GM12891 (cell line): Measurements from ENCODE around the gene ACTN4.

Experiments used
- DNase-seq: peaks from one replicate; pipeline ENCODE4 v3.0.0; 2011; ENCODE audit warnings: low spot score; ENCODE audit not compliant: insufficient read length
- FAIRE-seq: peaks from 2 replicates; lab custom pipeline; 2011; peaks lifted over from hg19 to GRCh38; lab: Jason Lieb, UNC
- PAX5 ChIP-seq: IDR thresholded peaks from 2 replicates; pipeline ENCODE4 v1.6.1; 2011; ENCODE audit warnings: low read length, moderate library complexity, mild to moderate bottlenecking; ENCODE audit not compliant: insufficient read depth, severe bottlenecking
- POLR2A ChIP-seq: IDR thresholded peaks from 2 replicates; pipeline ENCODE4 v1.6.1; 2011; ENCODE audit warnings: low read depth, low read length, control low read depth
- POLR2AphosphoS5 ChIP-seq: IDR thresholded peaks from 2 replicates; pipeline ENCODE4 v1.6.1; 2011; ENCODE audit warnings: low read depth, low read length, control low read depth
- POU2F2 ChIP-seq: IDR thresholded peaks from 2 replicates; pipeline ENCODE4 v1.6.1; 2011; ENCODE audit warnings: low read depth, mild to moderate bottlenecking, control low read depth, low read length, moderate library complexity
- SPI1 ChIP-seq: IDR thresholded peaks from 2 replicates; pipeline ENCODE4 v1.6.1; 2011; ENCODE audit warnings: low read depth, low read length, control low read depth
- TAF1 ChIP-seq: IDR thresholded peaks from 2 replicates; pipeline ENCODE4 v1.6.1; 2011; ENCODE audit warnings: low read depth, low read length, control low read depth

ACTN4 gene

DNA sequence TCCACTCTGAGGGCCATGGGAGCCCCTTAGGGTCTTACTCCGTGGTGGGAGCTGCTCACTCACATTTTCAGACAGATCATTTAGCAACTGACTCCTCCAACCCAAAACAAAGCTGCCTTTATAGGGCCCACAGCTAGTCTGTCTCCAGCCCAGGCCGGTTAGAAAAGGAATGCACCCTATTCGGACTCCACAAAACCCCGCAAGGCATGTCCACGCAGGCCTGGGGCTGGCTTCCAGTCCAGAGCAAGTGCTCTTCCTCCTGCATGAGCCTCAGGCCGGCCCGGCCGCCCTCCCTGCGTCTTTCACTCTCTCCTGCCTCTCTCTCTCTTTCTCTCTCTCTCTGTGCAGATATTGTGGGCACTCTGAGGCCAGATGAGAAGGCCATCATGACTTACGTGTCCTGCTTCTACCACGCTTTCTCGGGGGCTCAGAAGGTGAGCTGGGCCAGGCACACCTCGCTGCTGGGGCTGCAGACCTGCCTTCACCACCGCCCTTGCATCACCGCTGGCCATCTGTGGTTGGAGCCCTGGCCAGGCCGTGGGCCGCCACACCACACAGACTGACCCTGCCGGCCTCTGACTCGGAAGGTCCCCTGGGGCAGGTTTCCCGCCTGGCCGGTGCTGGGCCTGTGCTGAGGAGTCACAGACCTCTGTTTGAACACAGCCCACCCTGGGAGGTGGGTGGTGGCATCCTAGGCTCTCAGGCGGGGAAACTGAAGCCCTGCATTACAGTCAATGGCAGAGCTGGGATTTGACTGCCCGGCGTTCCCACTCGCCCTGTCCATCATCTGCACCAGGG is 63.7 kb downstream of the ACTN4 start:
- no peak for TF ChIP-seq SPI1
- TF ChIP-seq POLR2A = no peak
- TF ChIP-seq TAF1 = no peak
- TF ChIP-seq POU2F2 = no peak
- no peak for FAIRE-seq
- no peak for DNase-seq

DNA sequence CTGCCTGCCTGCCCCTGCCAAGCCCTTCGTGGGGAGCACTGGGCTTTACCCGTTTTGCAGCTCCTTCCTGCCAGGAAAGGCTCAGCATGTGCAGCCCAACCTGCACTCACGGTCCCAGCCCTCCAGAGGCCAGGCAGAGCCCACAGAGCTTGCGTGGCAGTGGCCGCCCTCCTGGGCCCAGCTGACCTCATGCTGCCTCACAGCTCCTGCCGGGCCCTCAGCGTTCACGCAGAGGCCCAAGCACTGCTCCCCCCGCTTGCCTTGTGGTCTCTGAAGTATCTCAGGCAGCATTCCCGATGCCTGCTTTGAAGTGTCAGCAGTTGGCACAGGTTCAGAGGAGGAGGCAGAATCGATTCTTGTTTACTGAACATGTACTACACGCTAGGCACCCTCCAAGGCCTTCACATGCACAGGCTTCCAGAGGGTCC is 64.3 kb downstream of the ACTN4 start:
- TF ChIP-seq POLR2A (no peak), SPI1 (no peak), POLR2AphosphoS5 (no peak), TAF1 (no peak), PAX5 (no peak)
- no peak for DNase-seq
- no peak for FAIRE-seq

DNA sequence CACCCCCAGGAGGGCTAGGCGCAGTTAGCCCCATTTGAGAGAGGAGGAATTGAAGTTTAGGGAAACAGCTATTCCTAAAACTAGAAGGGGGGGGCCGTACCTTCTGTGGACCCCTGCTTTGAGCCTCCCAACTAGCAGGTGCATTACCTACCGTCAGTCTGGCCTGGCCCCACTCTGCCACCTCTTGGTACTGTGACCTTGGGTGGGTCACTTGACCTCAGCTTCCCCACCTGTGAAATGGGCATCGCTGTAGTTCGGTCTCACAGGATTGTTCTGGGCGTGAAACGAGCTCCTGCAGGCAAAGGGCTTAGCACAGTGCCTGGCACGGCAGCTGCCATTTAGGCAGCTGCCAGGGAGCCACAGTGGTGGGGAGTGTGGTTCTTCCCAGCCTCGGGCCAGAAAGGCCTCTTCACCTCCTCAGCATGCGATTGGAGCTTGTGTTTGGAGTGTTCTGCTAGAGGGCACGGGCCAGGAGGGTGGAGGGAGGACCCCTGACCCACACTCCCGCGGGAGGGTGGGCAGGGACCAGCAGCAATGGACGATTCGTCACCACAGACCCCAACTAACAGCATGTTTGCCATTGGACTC is 64.8 kb downstream of the ACTN4 start:
- TF ChIP-seq TAF1 = no peak
- TF ChIP-seq PAX5 = no peak
- no peak for TF ChIP-seq POU2F2
- no peak for TF ChIP-seq SPI1
- no peak for TF ChIP-seq POLR2AphosphoS5
- no peak for TF ChIP-seq POLR2A
- FAIRE-seq (no peak), DNase-seq (no peak)

DNA sequence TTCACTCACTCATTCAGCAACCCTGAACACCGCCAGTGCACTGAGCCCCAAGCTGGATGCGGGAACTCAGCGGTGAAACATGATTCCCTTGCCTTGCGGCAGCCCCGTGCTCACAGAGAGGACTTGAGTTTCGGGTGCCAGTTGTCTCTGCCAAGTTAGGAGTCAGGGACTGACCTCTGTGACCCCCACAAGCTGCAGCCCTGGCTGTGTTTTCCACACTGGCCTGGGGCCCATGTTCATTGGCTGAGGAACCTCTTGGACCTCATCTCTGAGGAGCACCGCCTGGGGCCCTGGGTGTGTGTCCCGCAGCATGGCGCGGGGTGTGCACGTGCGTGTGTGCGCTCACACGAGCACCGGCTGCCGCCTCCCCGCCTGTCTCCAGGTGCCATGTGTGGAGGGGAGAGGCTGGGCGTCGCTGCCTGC is 65.8 kb downstream of the ACTN4 start:
- DNase-seq (no peak), FAIRE-seq (no peak)
- TF ChIP-seq SPI1 (no peak), PAX5 (no peak), POU2F2 (no peak), POLR2A (no peak), TAF1 (no peak), POLR2AphosphoS5 (no peak)

DNA sequence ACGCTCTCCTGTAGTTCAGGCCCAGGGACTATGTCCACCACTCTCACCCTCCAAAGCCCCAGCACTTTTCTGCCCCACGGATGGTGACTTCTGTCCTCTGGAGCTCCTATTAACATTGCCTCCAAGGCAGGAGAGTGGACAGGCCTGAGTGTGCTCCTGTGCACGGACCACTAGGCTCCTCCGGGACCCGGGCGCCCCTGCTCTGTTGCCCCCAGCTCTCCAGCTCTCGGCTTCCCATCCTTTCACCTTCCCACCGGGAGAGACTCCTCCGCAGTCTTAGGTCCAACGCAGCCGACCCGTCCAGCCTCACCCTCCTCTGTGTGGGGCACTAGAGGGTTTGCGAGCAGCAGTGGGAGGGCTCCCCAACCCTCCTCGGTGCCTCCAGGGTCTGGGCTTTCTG is 66.4 kb downstream of the ACTN4 start:
- FAIRE-seq = no peak
- no peak for DNase-seq
- TF ChIP-seq POLR2A = 0 out of 2 replicates have a peak, but pooled peaks have one; percentile 0
- no peak for TF ChIP-seq TAF1
- no peak for TF ChIP-seq POLR2AphosphoS5
- TF ChIP-seq POU2F2 = no peak

DNA sequence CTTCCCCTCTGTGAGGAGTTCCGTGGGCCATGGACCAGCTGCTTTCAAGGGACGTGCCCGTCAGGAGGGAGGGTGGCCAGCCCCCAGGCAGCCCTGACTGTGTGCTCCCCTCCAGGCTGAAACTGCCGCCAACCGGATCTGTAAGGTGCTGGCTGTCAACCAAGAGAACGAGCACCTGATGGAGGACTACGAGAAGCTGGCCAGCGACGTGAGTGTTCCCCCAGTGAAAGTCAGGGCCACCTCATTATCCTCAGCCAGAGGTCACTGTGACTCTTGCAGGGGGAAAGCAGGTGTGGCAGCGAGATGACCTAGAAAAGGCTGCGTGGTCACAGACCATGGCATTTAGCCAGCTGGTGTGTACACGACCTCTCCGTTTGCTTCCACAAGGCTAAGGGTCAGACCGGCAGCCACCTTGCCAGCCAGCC is 66.9 kb downstream of the ACTN4 start:
- DNase-seq = no peak
- FAIRE-seq = no peak
- TF ChIP-seq PAX5 = no peak
- no peak for TF ChIP-seq TAF1
- TF ChIP-seq SPI1 = no peak
- no peak for TF ChIP-seq POU2F2
- no peak for TF ChIP-seq POLR2AphosphoS5
- TF ChIP-seq POLR2A = no peak

DNA sequence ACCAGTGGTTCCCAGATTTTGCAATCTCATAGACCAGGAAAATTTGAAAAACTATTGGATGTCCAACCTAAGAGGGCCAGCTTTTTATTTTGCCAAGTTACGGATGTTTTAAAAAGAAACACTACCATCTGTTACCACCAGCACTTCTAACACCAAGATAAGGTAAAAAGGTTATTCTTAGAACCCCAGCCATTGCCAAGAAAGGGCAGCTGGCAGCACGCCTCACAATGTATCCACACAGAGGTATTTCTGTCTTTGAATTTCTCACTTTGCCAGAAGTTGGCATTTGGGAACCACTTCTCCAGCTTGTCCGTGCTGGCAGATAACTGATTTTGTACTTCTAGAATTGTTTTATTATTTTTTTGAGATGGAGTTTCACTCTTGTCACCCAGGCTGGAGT is 68.1 kb downstream of the ACTN4 start:
- FAIRE-seq (no peak), DNase-seq (no peak)
- TF ChIP-seq POLR2A = no peak
- no peak for TF ChIP-seq POLR2AphosphoS5
- TF ChIP-seq PAX5 = no peak
- TF ChIP-seq POU2F2 = no peak
- no peak for TF ChIP-seq SPI1
- no peak for TF ChIP-seq TAF1

DNA sequence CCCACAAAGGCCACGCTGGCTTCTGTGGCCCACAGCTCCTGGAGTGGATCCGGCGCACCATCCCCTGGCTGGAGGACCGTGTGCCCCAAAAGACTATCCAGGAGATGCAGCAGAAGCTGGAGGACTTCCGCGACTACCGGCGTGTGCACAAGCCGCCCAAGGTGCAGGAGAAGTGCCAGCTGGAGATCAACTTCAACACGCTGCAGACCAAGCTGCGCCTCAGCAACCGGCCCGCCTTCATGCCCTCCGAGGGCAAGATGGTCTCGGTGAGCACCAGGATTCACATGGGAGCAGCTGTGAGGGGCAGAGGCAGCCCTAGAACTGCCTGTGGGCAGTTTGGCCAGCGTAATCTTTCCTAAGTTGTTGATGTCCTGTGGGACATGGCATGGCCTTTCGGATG is 69.6 kb downstream of the ACTN4 start:
- TF ChIP-seq POLR2A = no peak
- no peak for TF ChIP-seq POLR2AphosphoS5
- no peak for TF ChIP-seq SPI1
- TF ChIP-seq TAF1 = no peak
- no peak for TF ChIP-seq PAX5
- no peak for TF ChIP-seq POU2F2
- no peak for FAIRE-seq
- DNase-seq = no peak

DNA sequence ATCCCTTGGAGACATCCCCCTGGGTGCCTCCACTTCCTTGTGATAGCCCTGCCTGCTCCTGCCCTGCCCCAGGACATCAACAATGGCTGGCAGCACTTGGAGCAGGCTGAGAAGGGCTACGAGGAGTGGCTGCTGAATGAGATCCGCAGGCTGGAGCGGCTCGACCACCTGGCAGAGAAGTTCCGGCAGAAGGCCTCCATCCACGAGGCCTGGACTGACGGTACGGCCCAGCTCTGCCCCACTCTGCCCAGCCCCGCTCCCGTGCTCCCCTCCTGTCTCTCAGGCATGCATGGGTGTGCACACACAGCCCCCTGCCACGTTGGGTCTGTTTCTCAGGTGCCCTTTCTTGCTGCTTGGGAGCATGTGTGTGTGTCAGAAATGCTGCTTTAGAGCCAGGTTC is 70.4 kb downstream of the ACTN4 start:
- TF ChIP-seq SPI1 (no peak), POU2F2 (no peak), POLR2A (no peak), TAF1 (no peak), POLR2AphosphoS5 (no peak)
- no peak for FAIRE-seq
- no peak for DNase-seq

DNA sequence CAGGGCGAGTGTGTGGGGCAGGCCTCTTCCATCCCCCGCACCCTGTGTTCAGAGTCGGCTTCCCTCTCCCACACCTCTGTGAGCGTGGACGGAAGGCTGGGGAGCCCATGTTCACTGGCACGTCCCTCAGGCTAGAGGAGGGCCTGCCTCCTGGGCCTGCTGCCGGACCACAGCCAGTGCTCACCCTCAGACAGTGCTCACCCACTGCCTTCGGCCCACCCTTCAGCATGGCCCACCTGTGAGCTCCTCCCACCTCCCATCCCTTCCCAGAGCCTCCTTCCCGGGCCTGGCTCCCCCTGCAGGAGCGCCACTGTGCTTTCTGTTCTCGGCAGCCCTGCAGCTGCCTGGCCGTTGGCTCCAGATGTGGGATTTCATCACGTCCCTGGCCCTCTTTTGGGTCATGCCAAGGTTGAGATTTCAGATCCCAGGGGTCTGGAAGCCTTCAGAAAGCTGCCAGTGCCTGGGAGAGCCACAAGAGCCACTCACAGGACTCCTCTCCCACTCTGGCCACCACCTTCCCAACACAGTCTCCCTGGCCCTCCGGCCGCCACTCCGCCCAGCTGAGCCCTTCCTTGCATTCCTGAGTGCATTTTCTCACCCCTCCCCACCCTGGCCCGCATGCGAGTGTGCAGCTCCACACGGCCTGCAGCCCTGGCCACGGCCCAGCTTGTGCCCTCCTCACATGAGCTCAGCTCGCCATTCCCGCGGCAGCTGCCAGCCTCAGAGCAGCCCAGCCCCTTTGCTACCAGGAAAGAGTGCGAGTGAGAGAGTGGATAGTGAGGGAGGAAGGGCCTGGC is 71.5 kb downstream of the ACTN4 start:
- TF ChIP-seq POU2F2 = no peak
- TF ChIP-seq PAX5 = no peak
- TF ChIP-seq SPI1 = no peak
- no peak for TF ChIP-seq TAF1
- TF ChIP-seq POLR2AphosphoS5 = no peak
- DNase-seq (no peak), FAIRE-seq (no peak)
